Retinal pigment epithelial cell (primary cell): Measurements from ENCODE around the gene LENG8.

Source experiments
- DNase-seq: peaks from one replicate; pipeline ENCODE4 v3.0.0-alpha.2; 2010; ENCODE audit warnings: low read depth
- H3K4me3 ChIP-seq: 2 replicates; pipeline ENCODE4 v1.5.1; 2011; ENCODE audit warnings: mild to moderate bottlenecking, low read length, control low read depth, moderate library complexity
- TF ChIP-seq, protein P1 (sequence below): conservative IDR thresholded peaks from 2 replicates; pipeline ENCODE4 v1.5.1; 2011; ENCODE audit warnings: low read depth, low read length, control low read depth, inconsistent platforms

LENG8 gene

DNA sequence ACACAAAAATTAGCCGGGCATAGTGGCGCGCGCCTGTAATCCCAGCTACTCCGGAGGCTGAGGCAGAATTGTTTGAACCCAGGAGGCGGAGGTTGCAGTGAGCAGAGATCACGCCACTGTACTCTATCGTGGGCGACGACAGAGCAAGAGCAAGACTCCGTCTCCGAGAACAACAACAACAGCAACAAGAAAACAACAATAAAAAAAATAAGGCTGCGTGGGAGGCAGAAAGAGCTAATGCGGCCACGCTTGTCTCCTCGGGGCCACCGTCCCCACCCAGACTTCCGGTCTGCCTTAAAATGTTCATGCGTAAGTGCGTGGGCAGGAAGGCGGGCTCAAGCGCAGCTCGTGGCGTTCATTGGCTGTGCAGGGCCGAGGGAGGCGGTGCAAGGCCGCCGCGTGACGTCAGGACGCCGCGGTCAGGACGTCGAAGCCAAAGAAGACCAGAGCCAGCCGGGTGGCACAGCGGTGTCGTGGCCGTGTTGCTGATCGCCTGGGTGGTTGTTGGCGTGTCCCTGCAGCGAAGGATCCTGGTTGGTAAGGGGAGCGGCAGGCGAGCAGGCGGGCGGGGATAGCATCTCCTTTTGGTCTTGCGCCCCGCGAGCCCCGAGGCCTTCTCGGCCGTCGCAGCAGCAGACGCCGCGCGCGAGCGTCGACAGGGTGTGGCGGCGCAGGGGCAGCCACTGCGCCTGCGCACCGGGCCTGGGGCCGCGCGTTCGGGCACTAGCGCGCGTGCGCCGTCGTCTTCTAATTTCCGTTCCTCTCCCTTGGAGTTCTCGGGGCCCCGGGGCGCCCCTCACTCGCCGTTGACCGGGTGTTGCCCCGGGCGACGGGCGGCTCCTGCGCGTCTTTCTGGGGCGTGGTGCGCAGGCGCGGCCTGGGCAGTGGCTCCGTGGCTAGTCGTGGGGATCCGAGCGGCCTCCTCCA is at the start of gene LENG8:
Gene LENG8 (plus strand): TSS at position 426 of the 927 bp plus-strand sequence. CDS start 2,146 bp downstream, outside the sequence.
- TF ChIP-seq, protein P1, sequence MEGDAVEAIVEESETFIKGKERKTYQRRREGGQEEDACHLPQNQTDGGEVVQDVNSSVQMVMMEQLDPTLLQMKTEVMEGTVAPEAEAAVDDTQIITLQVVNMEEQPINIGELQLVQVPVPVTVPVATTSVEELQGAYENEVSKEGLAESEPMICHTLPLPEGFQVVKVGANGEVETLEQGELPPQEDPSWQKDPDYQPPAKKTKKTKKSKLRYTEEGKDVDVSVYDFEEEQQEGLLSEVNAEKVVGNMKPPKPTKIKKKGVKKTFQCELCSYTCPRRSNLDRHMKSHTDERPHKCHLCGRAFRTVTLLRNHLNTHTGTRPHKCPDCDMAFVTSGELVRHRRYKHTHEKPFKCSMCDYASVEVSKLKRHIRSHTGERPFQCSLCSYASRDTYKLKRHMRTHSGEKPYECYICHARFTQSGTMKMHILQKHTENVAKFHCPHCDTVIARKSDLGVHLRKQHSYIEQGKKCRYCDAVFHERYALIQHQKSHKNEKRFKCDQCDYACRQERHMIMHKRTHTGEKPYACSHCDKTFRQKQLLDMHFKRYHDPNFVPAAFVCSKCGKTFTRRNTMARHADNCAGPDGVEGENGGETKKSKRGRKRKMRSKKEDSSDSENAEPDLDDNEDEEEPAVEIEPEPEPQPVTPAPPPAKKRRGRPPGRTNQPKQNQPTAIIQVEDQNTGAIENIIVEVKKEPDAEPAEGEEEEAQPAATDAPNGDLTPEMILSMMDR: no peak
- peak; percentile 90 for DNase-seq

GRCh38 chr19:54400913-54401312 is 48.1 kb upstream of the LENG8 start:
- DNase-seq: no peak
- TF ChIP-seq, protein P1: no peak
- H3K4me3 ChIP-seq: no peak overlapping the region

More for the DNA sequence above, at the start of gene LENG8:
- peak within 1 kb of the TSS; percentile 93 for H3K4me3 ChIP-seq

GRCh38 chr19:54403054-54403453 is 45.9 kb upstream of the LENG8 start:
- no peak overlapping the region for H3K4me3 ChIP-seq
- TF ChIP-seq, protein P1: no peak
- DNase-seq: no peak

DNA sequence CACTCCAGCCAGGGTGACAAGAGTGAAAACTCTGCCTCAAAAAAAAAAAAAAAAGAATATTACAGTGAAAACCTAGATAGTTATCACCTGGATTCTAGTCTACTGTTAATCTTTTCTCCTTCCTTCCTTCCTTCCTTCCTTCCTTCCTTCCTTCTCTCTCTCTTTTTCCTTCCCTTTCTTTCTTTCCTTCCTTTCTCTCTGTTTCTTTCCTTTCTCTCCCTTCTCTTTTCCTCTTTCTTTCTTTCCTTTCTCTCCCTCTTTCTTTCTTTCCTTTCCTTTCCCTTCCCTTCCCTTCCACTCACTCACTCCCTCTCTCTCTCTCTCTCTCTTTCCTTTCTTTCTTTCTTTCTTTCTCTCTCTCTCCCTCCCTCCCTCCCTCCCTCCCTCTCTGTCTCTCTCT is 43.4 kb upstream of the LENG8 start:
- DNase-seq: no peak
- H3K4me3 ChIP-seq: no peak overlapping the region
- TF ChIP-seq, protein P1: no peak

DNA sequence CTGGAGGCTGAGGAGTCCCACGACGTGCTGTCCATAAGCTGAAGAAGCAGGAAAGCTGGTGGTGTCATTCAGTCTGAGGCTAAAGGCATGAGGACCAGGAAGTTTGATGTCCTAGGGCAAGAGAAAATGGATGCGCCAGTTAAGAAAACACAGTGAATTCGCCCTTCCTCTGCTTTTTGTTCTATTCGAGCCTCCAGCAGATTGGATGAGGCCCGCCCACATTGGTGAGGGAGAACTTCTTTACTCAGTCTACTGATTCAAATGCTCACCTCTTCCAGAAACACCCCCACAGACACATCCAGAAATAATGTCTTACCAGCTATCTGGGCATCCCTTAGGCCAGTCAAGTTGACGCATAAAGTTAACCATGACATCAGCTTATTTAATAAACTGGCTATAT is 41.2 kb upstream of the LENG8 start:
- TF ChIP-seq, protein P1: no peak
- no peak overlapping the region for H3K4me3 ChIP-seq
- no peak for DNase-seq

GRCh38 chr19:54408456-54409026 is 40.5 kb upstream of the LENG8 start:
- H3K4me3 ChIP-seq: no peak overlapping the region
- TF ChIP-seq, protein P1: no peak
- no peak for DNase-seq
